ENCODE measurements around the gene CLGN. TPM values are rescaled to one million over a fixed set of nuclear protein-coding genes. Genes with fewer than 3 reads are reported as not detected.

CLGN gene
- total and polyA plus RNA-seq, 2 of the 13 experiments (the other 11 are each of a cell fraction or from before 2014, with no cell fraction given), result 7.2 to 17.0 TPM

GRCh38 chr4:140427106-140427918 is at the start of gene CLGN (continued):
- TF ChIP-seq ZBTB33 (CRISPR knock-in tag; IDR thresholded peaks at IDR 0.05) (no peak), ARNT2 (CRISPR knock-in tag; IDR thresholded peaks at IDR 0.05; ENCODE audit: low read depth) (peak; percentile 94), NR2F1 (CRISPR knock-in tag; IDR thresholded peaks at IDR 0.05) (no peak), KLF11 (CRISPR knock-in tag; IDR thresholded peaks at IDR 0.05) (no peak), HES4 (CRISPR knock-in tag; IDR thresholded peaks at IDR 0.05; ENCODE audit: borderline replicate concordance) (peak; percentile 81; the same call in 1 of the 2 replicates), AGO2 (optimal IDR thresholded peaks at IDR 0.05; ENCODE audit: low read depth, low read length) (peak; percentile 60), ZSCAN20 (CRISPR knock-in tag; IDR thresholded peaks at IDR 0.05; ENCODE audit: borderline replicate concordance) (peak; percentile 44; the same call in 1 of the 2 replicates), MED8 (CRISPR knock-in tag; IDR thresholded peaks at IDR 0.05; ENCODE audit: insufficient replicate concordance) (no peak), PHF21A (CRISPR knock-in tag; IDR thresholded peaks at IDR 0.05) (peak; percentile 75; the same call in 1 of the 2 replicates), HDAC6 (IDR thresholded peaks at IDR 0.05; ENCODE audit: low read depth, low read length) (no peak), ZNF234 (CRISPR knock-in tag; conservative IDR thresholded peaks at IDR 0.05) (peak; percentile 82; the same call in 1 of the 2 replicates), DBP (CRISPR knock-in tag; IDR thresholded peaks at IDR 0.05; ENCODE audit: not compliant biosample characterization) (no peak), NFKBIZ (CRISPR knock-in tag; IDR thresholded peaks at IDR 0.05) (no peak), ATM (IDR thresholded peaks at IDR 0.05; ENCODE audit: borderline replicate concordance) (no peak), ZNF274 (CRISPR knock-in tag; IDR thresholded peaks at IDR 0.05) (no peak), ZNF589 (CRISPR knock-in tag; conservative IDR thresholded peaks at IDR 0.05) (peak; percentile 43), KMT2B (CRISPR knock-in tag; IDR thresholded peaks at IDR 0.05) (peak; percentile 26; the same call in 1 of the 2 replicates), HCFC1 (IDR thresholded peaks at IDR 0.05; ENCODE audit: low read depth, low read length) (0 out of 2 replicates have a peak, but pooled peaks have one; percentile 6), ARNTL (CRISPR knock-in tag; IDR thresholded peaks at IDR 0.05) (peak; percentile 25; the same call in 1 of the 2 replicates), ZNF766 (CRISPR knock-in tag; IDR thresholded peaks at IDR 0.05; ENCODE audit: borderline replicate concordance) (0 out of 2 replicates have a peak, but pooled peaks have one; percentile 87), ZNF124 (CRISPR knock-in tag; IDR thresholded peaks at IDR 0.05) (no peak), ZNF280B (CRISPR knock-in tag; IDR thresholded peaks at IDR 0.05; ENCODE audit: borderline replicate concordance) (peak; percentile 78; the same call in 1 of the 2 replicates), ZSCAN29 (CRISPR knock-in tag; conservative IDR thresholded peaks at IDR 0.05) (peak; percentile 34; the same call in 1 of the 2 replicates), SP4 (CRISPR knock-in tag; IDR thresholded peaks at IDR 0.05) (no peak)
- TF ChIP-seq, protein P1, sequence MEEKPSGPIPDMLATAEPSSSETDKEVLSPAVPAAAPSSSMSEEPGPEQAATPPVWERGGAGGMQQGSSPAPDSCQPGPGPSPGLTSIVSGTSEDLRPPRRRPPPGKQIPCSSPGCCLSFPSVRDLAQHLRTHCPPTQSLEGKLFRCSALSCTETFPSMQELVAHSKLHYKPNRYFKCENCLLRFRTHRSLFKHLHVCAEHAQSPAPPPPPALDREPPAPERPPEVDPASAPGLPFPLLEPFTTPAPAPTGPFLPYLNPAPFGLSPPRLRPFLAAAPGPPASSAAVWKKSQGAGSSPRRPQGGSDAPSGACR (CRISPR knock-in tag; IDR thresholded peaks at IDR 0.05), result peak; percentile 49; the same call in 1 of the 2 replicates
